ENCODE measurements around the gene FNDC8.
"Not testable (repeated sequence)": the region's sequence is repeated elsewhere in the genome, so short reads cannot be mapped to it uniquely, and the experiment has no call there.

Gene FNDC8

GRCh38 chr17:35084987-35085386 is 36.4 kb upstream of the FNDC8 start:
- Histone ChIP-seq H3K27ac (ENCODE audit: low read depth, low read length) (no peak overlapping the region; the same call in 1 of the 2 replicates), H3K27me3 (ENCODE audit: insufficient read depth, low read length) (peaks cover 8% of the 10 kb centered on the region; the same call in 1 of the 2 replicates), H3K9ac (ENCODE audit: low read depth, low read length) (no peak overlapping the region), H3K4me1 (ENCODE audit: insufficient read depth, low read length) (peaks cover 71% of the 10 kb centered on the region), H3K4me3 (ENCODE audit: low read length) (no peak overlapping the region), H3K9me3 (ENCODE audit: insufficient read depth, low read depth, low read length) (no peaks in the 10 kb centered on the region), H3K36me3 (ENCODE audit: insufficient read depth, low read length) (no peaks in the 10 kb centered on the region)
- WGBS: 49% methylated on average over 2 of the region's 2 CpGs

GRCh38 chr17:35086164-35086563 is 35.3 kb upstream of the FNDC8 start:
- 94% methylated on average over 8 of the region's 8 CpGs for WGBS
- H3K9me3 ChIP-seq (ENCODE audit: insufficient read depth, low read depth, low read length): no peaks in the 10 kb centered on the region
- no peaks in the 10 kb centered on the region for H3K36me3 ChIP-seq (ENCODE audit: insufficient read depth, low read length)
- no peak overlapping the region for H3K27ac ChIP-seq (ENCODE audit: low read depth, low read length)
- H3K9ac ChIP-seq (ENCODE audit: low read depth, low read length): no peak overlapping the region
- H3K4me3 ChIP-seq (ENCODE audit: low read length): no peak overlapping the region
- peaks cover 60% of the 10 kb centered on the region for H3K4me1 ChIP-seq (ENCODE audit: insufficient read depth, low read length)
- peaks cover 8% of the 10 kb centered on the region; the same call in 1 of the 2 replicates for H3K27me3 ChIP-seq (ENCODE audit: insufficient read depth, low read length)

DNA sequence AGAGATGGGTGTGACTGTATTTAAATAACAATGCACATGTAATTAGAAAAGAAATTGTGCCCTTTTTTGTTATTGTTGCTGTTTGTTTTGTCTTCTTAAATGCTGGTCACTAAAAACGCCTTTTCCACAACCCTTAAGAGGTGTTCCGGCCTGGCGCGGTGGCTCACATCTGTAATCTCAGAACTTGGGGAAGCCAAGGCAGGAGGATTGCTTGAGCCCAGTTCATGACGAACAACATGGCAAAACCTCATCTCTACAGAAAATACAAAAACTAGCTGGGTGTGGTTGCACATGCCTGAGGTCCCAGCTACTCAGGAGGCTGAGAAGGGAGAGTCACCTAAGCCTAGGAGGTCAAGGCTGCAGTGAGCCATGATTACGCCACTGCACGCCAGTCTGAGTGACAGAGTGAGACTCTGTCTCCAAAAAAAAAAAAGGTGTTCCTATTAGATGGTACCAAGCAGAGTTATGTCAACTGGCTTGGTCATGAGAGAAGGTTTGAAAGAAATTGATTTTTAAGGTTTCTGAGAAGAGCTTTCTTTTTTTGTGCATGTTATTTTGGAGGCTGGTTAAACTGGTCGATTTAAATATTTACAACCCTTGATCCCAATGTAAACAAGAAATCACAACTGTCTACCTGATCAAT is 34.4 kb upstream of the FNDC8 start:
- H3K4me3 ChIP-seq (ENCODE audit: low read length): peak overlapping the region; percentile 14; the same call in 1 of the 2 replicates
- H3K9ac ChIP-seq (ENCODE audit: low read depth, low read length): no peak overlapping the region
- no peaks in the 10 kb centered on the region for H3K36me3 ChIP-seq (ENCODE audit: insufficient read depth, low read length)
- H3K27ac ChIP-seq (ENCODE audit: low read depth, low read length): no peak overlapping the region
- H3K9me3 ChIP-seq (ENCODE audit: insufficient read depth, low read depth, low read length): no peaks in the 10 kb centered on the region
- WGBS: 66% methylated on average over 8 of the region's 8 CpGs
- peaks cover 8% of the 10 kb centered on the region; the same call in 1 of the 2 replicates for H3K27me3 ChIP-seq (ENCODE audit: insufficient read depth, low read length)
- peaks cover 52% of the 10 kb centered on the region for H3K4me1 ChIP-seq (ENCODE audit: insufficient read depth, low read length)

GRCh38 chr17:35087731-35088355 is 33.6 kb upstream of the FNDC8 start:
- peaks cover 44% of the 10 kb centered on the region for H3K4me1 ChIP-seq (ENCODE audit: insufficient read depth, low read length)
- 38% methylated on average over 8 of the region's 9 CpGs for WGBS
- H3K4me3 ChIP-seq (ENCODE audit: low read length): peak overlapping the region; percentile 84
- H3K36me3 ChIP-seq (ENCODE audit: insufficient read depth, low read length): no peaks in the 10 kb centered on the region
- no peaks in the 10 kb centered on the region for H3K9me3 ChIP-seq (ENCODE audit: insufficient read depth, low read depth, low read length)
- peaks cover 8% of the 10 kb centered on the region; the same call in 1 of the 2 replicates for H3K27me3 ChIP-seq (ENCODE audit: insufficient read depth, low read length)
- H3K9ac ChIP-seq (ENCODE audit: low read depth, low read length): peak overlapping the region; percentile 75; the same call in 1 of the 2 replicates
- no peak overlapping the region for H3K27ac ChIP-seq (ENCODE audit: low read depth, low read length)

DNA sequence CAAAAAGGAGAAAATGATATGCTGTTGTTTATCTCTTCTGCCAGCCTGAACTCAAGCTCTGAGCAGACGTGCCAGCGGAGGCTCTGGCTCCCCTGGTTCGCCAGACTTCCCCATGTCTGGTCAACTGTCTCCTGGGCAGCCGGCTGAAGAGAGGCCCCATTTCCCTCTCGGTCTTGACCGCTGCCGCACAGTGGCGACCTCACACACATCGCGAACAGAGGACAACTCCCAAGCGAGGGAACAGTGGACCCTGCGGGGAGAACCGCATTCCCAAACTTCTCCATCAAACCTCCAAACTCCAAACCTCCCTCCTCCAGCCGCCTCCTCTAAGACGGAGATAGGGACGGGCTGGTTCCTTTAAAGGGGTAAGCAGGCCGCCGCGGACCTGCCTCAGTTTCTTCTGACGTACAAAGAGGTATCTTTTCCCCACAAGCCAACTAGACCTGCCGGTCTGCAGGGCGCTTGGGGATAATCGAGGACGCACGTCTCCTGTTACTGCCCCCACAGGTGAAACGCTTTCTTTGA is 33.0 kb upstream of the FNDC8 start:
- peak overlapping the region; percentile 84 for H3K4me3 ChIP-seq (ENCODE audit: low read length)
- no peaks in the 10 kb centered on the region for H3K9me3 ChIP-seq (ENCODE audit: insufficient read depth, low read depth, low read length)
- under 1% methylated on average over 26 of the region's 26 CpGs for WGBS
- H3K27me3 ChIP-seq (ENCODE audit: insufficient read depth, low read length): peaks cover 8% of the 10 kb centered on the region; the same call in 1 of the 2 replicates
- peak overlapping the region; percentile 69 for H3K27ac ChIP-seq (ENCODE audit: low read depth, low read length)
- no peaks in the 10 kb centered on the region for H3K36me3 ChIP-seq (ENCODE audit: insufficient read depth, low read length)
- peak overlapping the region; percentile 75 for H3K9ac ChIP-seq (ENCODE audit: low read depth, low read length)
- peaks cover 39% of the 10 kb centered on the region for H3K4me1 ChIP-seq (ENCODE audit: insufficient read depth, low read length)

- Histone ChIP-seq H3K4me1 (ENCODE audit: insufficient read depth, low read length) (peaks cover 39% of the 10 kb centered on the region), H3K9me3 (ENCODE audit: insufficient read depth, low read depth, low read length) (no peaks in the 10 kb centered on the region), H3K27ac (ENCODE audit: low read depth, low read length) (peak overlapping the region; percentile 69), H3K9ac (ENCODE audit: low read depth, low read length) (peak overlapping the region; percentile 75), H3K27me3 (ENCODE audit: insufficient read depth, low read length) (peaks cover 8% of the 10 kb centered on the region; the same call in 1 of the 2 replicates), H3K36me3 (ENCODE audit: insufficient read depth, low read length) (no peaks in the 10 kb centered on the region), H3K4me3 (ENCODE audit: low read length) (peak overlapping the region; percentile 84)
- WGBS: under 1% methylated on average over 76 of the region's 80 CpGs
Measured at GRCh38 chr17:35088881-35089585, 32.4 kb upstream of the FNDC8 start.

- 44% methylated on average over 22 of the region's 22 CpGs for WGBS
- Histone ChIP-seq H3K27me3 (ENCODE audit: insufficient read depth, low read length) (peaks cover 8% of the 10 kb centered on the region; the same call in 1 of the 2 replicates), H3K4me3 (ENCODE audit: low read length) (peak overlapping the region; percentile 52), H3K9me3 (ENCODE audit: insufficient read depth, low read depth, low read length) (no peaks in the 10 kb centered on the region), H3K4me1 (ENCODE audit: insufficient read depth, low read length) (peaks cover 39% of the 10 kb centered on the region), H3K9ac (ENCODE audit: low read depth, low read length) (peak overlapping the region; percentile 61), H3K36me3 (ENCODE audit: insufficient read depth, low read length) (no peaks in the 10 kb centered on the region), H3K27ac (ENCODE audit: low read depth, low read length) (peak overlapping the region; percentile 62)
Measured at GRCh38 chr17:35089586-35090296, 31.7 kb upstream of the FNDC8 start.

DNA sequence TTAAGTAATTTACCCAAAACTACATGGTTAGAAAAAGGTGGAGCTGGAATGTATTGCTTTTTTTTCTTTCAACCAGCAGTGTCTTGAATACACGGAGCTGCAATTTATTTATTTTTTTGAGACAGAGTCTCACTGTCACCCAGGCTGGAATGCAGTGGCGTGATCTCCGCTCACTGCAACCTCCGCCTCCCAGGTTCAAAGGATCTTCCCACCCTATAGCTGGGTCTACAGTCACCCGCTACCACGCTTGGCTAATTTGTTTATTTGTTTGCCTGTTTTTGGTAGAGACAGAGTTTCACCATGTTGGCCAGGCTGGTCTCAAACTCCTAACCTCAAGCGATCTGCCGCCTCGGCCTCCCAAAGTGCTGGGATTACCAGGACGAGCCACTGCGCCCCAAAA is 30.7 kb upstream of the FNDC8 start:
- H3K4me3 ChIP-seq (ENCODE audit: low read length); H3K27ac ChIP-seq (ENCODE audit: low read depth, low read length); H3K36me3 ChIP-seq (ENCODE audit: insufficient read depth, low read length); H3K9me3 ChIP-seq (ENCODE audit: insufficient read depth, low read depth, low read length); H3K27me3 ChIP-seq (ENCODE audit: insufficient read depth, low read length); H3K9ac ChIP-seq (ENCODE audit: low read depth, low read length): not testable (repeated sequence)
- H3K4me1 ChIP-seq (ENCODE audit: insufficient read depth, low read length): peaks cover 31% of the 10 kb centered on the region
- WGBS: 98% methylated on average over 11 of the region's 11 CpGs

- WGBS: 82% methylated on average over 2 of the region's 2 CpGs
- peak overlapping the region; percentile 17; the same call in 1 of the 2 replicates for H3K9ac ChIP-seq (ENCODE audit: low read depth, low read length)
Measured at GRCh38 chr17:35094902-35095301, 26.5 kb upstream of the FNDC8 start.

GRCh38 chr17:35095741-35096140 is 25.7 kb upstream of the FNDC8 start:
- peaks cover 14% of the 10 kb centered on the region for H3K36me3 ChIP-seq (ENCODE audit: insufficient read depth, low read length)
- no peak overlapping the region for H3K4me3 ChIP-seq (ENCODE audit: low read length)
- H3K27ac ChIP-seq (ENCODE audit: low read depth, low read length): no peak overlapping the region
- H3K9ac ChIP-seq (ENCODE audit: low read depth, low read length): no peak overlapping the region
- no peaks in the 10 kb centered on the region for H3K27me3 ChIP-seq (ENCODE audit: insufficient read depth, low read length)
- no peaks in the 10 kb centered on the region for H3K4me1 ChIP-seq (ENCODE audit: insufficient read depth, low read length)
- no peaks in the 10 kb centered on the region for H3K9me3 ChIP-seq (ENCODE audit: insufficient read depth, low read depth, low read length)
- WGBS: 100% methylated on average over 1 of the region's 1 CpG

More at GRCh38 chr17:35094902-35095301, 26.5 kb upstream of the FNDC8 start:
- Histone ChIP-seq H3K4me3 (ENCODE audit: low read length) (no peak overlapping the region), H3K27me3 (ENCODE audit: insufficient read depth, low read length) (no peaks in the 10 kb centered on the region), H3K9me3 (ENCODE audit: insufficient read depth, low read depth, low read length) (no peaks in the 10 kb centered on the region), H3K27ac (ENCODE audit: low read depth, low read length) (no peak overlapping the region), H3K36me3 (ENCODE audit: insufficient read depth, low read length) (peaks cover 8% of the 10 kb centered on the region; the same call in 1 of the 2 replicates), H3K4me1 (ENCODE audit: insufficient read depth, low read length) (peaks cover 2% of the 10 kb centered on the region; the same call in 1 of the 2 replicates)
